Left forelimb (tissue), 1 donor: Measurements from ENCODE around the gene LRRC4.

Experiments used
- DNase-seq: peaks from one replicate; pipeline ENCODE4 v3.0.0-alpha.2; 2018; ENCODE audit warnings: low spot score

Gene LRRC4

GRCh38 chr7:128059143-128059988 is 28.1 kb upstream of the LRRC4 start:
- DNase-seq, result no peak

- no peak for DNase-seq
Measured at GRCh38 chr7:128057909-128058308, 26.7 kb upstream of the LRRC4 start.

GRCh38 chr7:128056901-128057300 is 25.7 kb upstream of the LRRC4 start:
- DNase-seq, result no peak

- DNase-seq, result no peak
Measured at GRCh38 chr7:128055637-128056036, 24.4 kb upstream of the LRRC4 start.

GRCh38 chr7:128054511-128054910 is 23.3 kb upstream of the LRRC4 start:
- DNase-seq, result no peak

GRCh38 chr7:128053991-128054390 is 22.8 kb upstream of the LRRC4 start:
- DNase-seq, result no peak

- no peak for DNase-seq
Measured at GRCh38 chr7:128053023-128053422, 21.8 kb upstream of the LRRC4 start.

GRCh38 chr7:128052404-128052803 is 21.2 kb upstream of the LRRC4 start:
- DNase-seq, result no peak

GRCh38 chr7:128045766-128046165 is 14.5 kb upstream of the LRRC4 start:
- DNase-seq, result no peak

GRCh38 chr7:128045158-128045557 is 13.9 kb upstream of the LRRC4 start:
- no peak for DNase-seq

GRCh38 chr7:128044064-128044463 is 12.8 kb upstream of the LRRC4 start:
- no peak for DNase-seq

- no peak for DNase-seq
Measured at GRCh38 chr7:128042012-128042411, 10.8 kb upstream of the LRRC4 start.

- DNase-seq, result no peak
Measured at GRCh38 chr7:128041203-128041602, 10.0 kb upstream of the LRRC4 start.

GRCh38 chr7:128040205-128040604 is 9.0 kb upstream of the LRRC4 start:
- DNase-seq, result no peak

GRCh38 chr7:128039544-128039953 is 8.3 kb upstream of the LRRC4 start:
- DNase-seq, result no peak

GRCh38 chr7:128037880-128038619 is 6.8 kb upstream of the LRRC4 start:
- DNase-seq, result no peak

- DNase-seq, result no peak
Measured at GRCh38 chr7:128037081-128037480, 5.8 kb upstream of the LRRC4 start.

- no peak for DNase-seq
Measured at GRCh38 chr7:128036226-128036940, 5.1 kb upstream of the LRRC4 start.

GRCh38 chr7:128035712-128036111 is 4.5 kb upstream of the LRRC4 start:
- no peak for DNase-seq

- DNase-seq, result no peak
Measured at GRCh38 chr7:128034825-128035224, 3.6 kb upstream of the LRRC4 start.

GRCh38 chr7:128033246-128033645 is 2.0 kb upstream of the LRRC4 start:
- no peak for DNase-seq

GRCh38 chr7:128032605-128033235 is 1.5 kb upstream of the LRRC4 start:
- no peak for DNase-seq
